IMR-90 (cell line): ENCODE results near the gene HYPK. TPM values are rescaled to one million over a fixed set of nuclear protein-coding genes. Genes with fewer than 3 reads are reported as not detected.

Source experiments
- ATAC-seq: fragments of 200-7000 bp; cut with Tn5 transposase; 2 replicates; pipeline ENCODE4 v1.9.1; 2020; ENCODE audit warnings: low read depth, mild to moderate bottlenecking, moderate library complexity
- BruUV-seq: library from RNA; stranded (reverse); fragments of 400-500 nt; replicated peaks from 2 replicates; lab custom pipeline; 2021; lab: Mats Ljungman, UMichigan
- CTCF ChIA-PET: fragments of 300-600 bp; formaldehyde crosslinking; extraction: SDS; loops from one replicate; lab custom pipeline; 2021; ENCODE audit warnings: antibody characterized with exemption; lab: Yijun Ruan, JAX
- POLR2A ChIA-PET: fragments of 300-600 bp; sonication (Branson Sonifier 250); formaldehyde crosslinking; loops from one replicate; lab custom pipeline; 2022; ENCODE audit warnings: antibody characterized with exemption; ENCODE audit not compliant: unreplicated experiment; lab: Charles Lee
- DNase-seq: peaks from one replicate; pipeline ENCODE4 v3.0.0; 2013
- H2AFZ ChIP-seq: replicated peaks from 2 replicates; pipeline ENCODE3; 2013; ENCODE audit warnings: low read length, mild to moderate bottlenecking; ENCODE audit not compliant: poor library complexity
- H2AK5ac ChIP-seq: 2 replicates; pipeline ENCODE4 v1.6.1; 2013; ENCODE audit warnings: low read depth, low read length, inconsistent platforms
- H2AK9ac ChIP-seq: replicated peaks from 2 replicates; pipeline ENCODE3; 2013; ENCODE audit warnings: mild to moderate bottlenecking, low read depth, low read length, moderate library complexity; ENCODE audit not compliant: poor library complexity
- H2BK120ac ChIP-seq: 2 replicates; pipeline ENCODE4 v1.6.1; 2013; ENCODE audit warnings: low read depth, low read length, inconsistent platforms
- H2BK15ac ChIP-seq: 3 replicates; pipeline ENCODE4 v1.6.1; 2013; ENCODE audit warnings: low read depth, low read length, inconsistent platforms
- H2BK20ac ChIP-seq: 2 replicates; pipeline ENCODE4 v1.6.1; 2013; ENCODE audit warnings: low read depth, mild to moderate bottlenecking, inconsistent platforms, low read length, moderate library complexity
- H2BK5ac ChIP-seq: 2 replicates; pipeline ENCODE4 v1.6.1; 2013; ENCODE audit warnings: mild to moderate bottlenecking, low read depth, low read length, inconsistent platforms; ENCODE audit not compliant: poor library complexity, severe bottlenecking
- H3K14ac ChIP-seq: replicated peaks from 2 replicates; pipeline ENCODE4 v1.6.1; 2013; ENCODE audit warnings: low read depth, low read length, inconsistent platforms
- H3K18ac ChIP-seq: 2 replicates; pipeline ENCODE4 v1.6.1; 2013; ENCODE audit warnings: low read depth, low read length, control low read depth
- H3K23ac ChIP-seq: 2 replicates; pipeline ENCODE4 v1.6.1; 2013; ENCODE audit warnings: low read depth, low read length, inconsistent platforms
- H3K27ac ChIP-seq: 2 replicates; pipeline ENCODE4 v1.5.1; 2013; ENCODE audit warnings: mild to moderate bottlenecking, control low read depth, low read length; ENCODE audit not compliant: insufficient read depth
- H3K27me3 ChIP-seq: 2 replicates; pipeline ENCODE4 v1.6.1; 2013; ENCODE audit warnings: low read length; ENCODE audit not compliant: control insufficient read depth, insufficient read depth
- H3K36me3 ChIP-seq: 2 replicates; pipeline ENCODE4 v1.6.1; 2013; ENCODE audit warnings: low read length, mixed read lengths; ENCODE audit not compliant: control insufficient read depth, insufficient read depth
- H3K4ac ChIP-seq: 2 replicates; pipeline ENCODE4 v1.6.1; 2013; ENCODE audit warnings: low read depth, low read length, inconsistent platforms
- H3K4me1 ChIP-seq: 2 replicates; pipeline ENCODE4 v1.6.1; 2013; ENCODE audit warnings: low read length, mixed read lengths; ENCODE audit not compliant: control insufficient read depth, insufficient read depth
- H3K4me2 ChIP-seq: 2 replicates; pipeline ENCODE4 v1.6.1; 2013; ENCODE audit warnings: low read depth, mild to moderate bottlenecking, control low read depth, low read length, moderate library complexity
- H3K4me3 ChIP-seq: 2 replicates; pipeline ENCODE4 v1.5.1; 2013; ENCODE audit warnings: low read depth, mild to moderate bottlenecking, control low read depth, low read length, moderate library complexity; ENCODE audit not compliant: insufficient read depth
- H3K56ac ChIP-seq: 2 replicates; pipeline ENCODE4 v1.6.1; 2013; ENCODE audit warnings: low read length, inconsistent platforms; ENCODE audit not compliant: insufficient read depth; ENCODE audit errors: extremely low read depth
- H3K79me1 ChIP-seq, 2 experiments: 2 replicates each; pipeline ENCODE4 v1.6.1; 2013; ENCODE audit warnings: low read length in 2 of 2, inconsistent platforms in 1 of 2, low read depth in 1 of 2
- H3K9ac ChIP-seq: 2 replicates; pipeline ENCODE4 v1.6.1; 2013; ENCODE audit warnings: low read depth, low read length, control low read depth
- H3K9me1 ChIP-seq: 2 replicates; pipeline ENCODE4 v1.6.1; 2013; ENCODE audit warnings: low read length, inconsistent platforms; ENCODE audit not compliant: insufficient read depth
- H3K9me3 ChIP-seq: 2 replicates; pipeline ENCODE4 v1.6.1; 2013; ENCODE audit warnings: low read length; ENCODE audit not compliant: control insufficient read depth, insufficient read depth
- H4K20me1 ChIP-seq: 2 replicates; pipeline ENCODE4 v1.6.1; 2013; ENCODE audit warnings: low read length, inconsistent platforms; ENCODE audit not compliant: insufficient read depth
- H4K5ac ChIP-seq: 2 replicates; pipeline ENCODE4 v1.6.1; 2013; ENCODE audit warnings: mild to moderate bottlenecking, low read depth, low read length, control low read depth
- H4K8ac ChIP-seq, 2 experiments: 2 replicates each; pipeline ENCODE4 v1.6.1; 2013; ENCODE audit warnings: low read depth in 2 of 2, low read length in 2 of 2, control low read depth in 1 of 2, inconsistent platforms in 1 of 2
- H4K91ac ChIP-seq: 2 replicates; pipeline ENCODE4 v1.6.1; 2013; ENCODE audit warnings: low read depth, low read length, inconsistent platforms; ENCODE audit not compliant: insufficient read depth
- BHLHE40 ChIP-seq: fragments of 150-350 bp; IDR thresholded peaks from 2 replicates; pipeline ENCODE4 v1.6.1; 2016; ENCODE audit warnings: mild to moderate bottlenecking, low read depth, low read length
- CEBPB ChIP-seq: IDR thresholded peaks from 2 replicates; pipeline ENCODE4 v1.6.1; 2012; ENCODE audit warnings: low read depth, low read length, improper control_type of control experiment
- FOS ChIP-seq: fragments of 150-350 bp; IDR thresholded peaks from 2 replicates; pipeline ENCODE4 v1.6.1; 2016; ENCODE audit warnings: low read depth, low read length
- MAFK ChIP-seq: IDR thresholded peaks from 2 replicates; pipeline ENCODE4 v1.6.1; 2012; ENCODE audit warnings: low read depth, low read length, improper control_type of control experiment
- MAZ ChIP-seq: IDR thresholded peaks from 2 replicates; pipeline ENCODE4 v1.6.1; 2012; ENCODE audit warnings: low read depth, mild to moderate bottlenecking, low read length, improper control_type of control experiment, moderate library complexity, borderline replicate concordance
- MXI1 ChIP-seq: IDR thresholded peaks from 2 replicates; pipeline ENCODE4 v1.6.1; 2012; ENCODE audit warnings: low read depth, mild to moderate bottlenecking, low read length, moderate library complexity, borderline replicate concordance
- NFE2L2 ChIP-seq: fragments of 150-350 bp; IDR thresholded peaks from 2 replicates; pipeline ENCODE4 v1.6.1; 2016; ENCODE audit warnings: low read depth, mild to moderate bottlenecking, low read length
- POLR2A ChIP-seq: IDR thresholded peaks from 2 replicates; pipeline ENCODE4 v1.6.1; 2012; ENCODE audit warnings: mild to moderate bottlenecking, low read depth, low read length
- RAD21 ChIP-seq: IDR thresholded peaks from 2 replicates; pipeline ENCODE4 v1.6.1; 2012; ENCODE audit warnings: low read length, improper control_type of control experiment
- RCOR1 ChIP-seq: IDR thresholded peaks from 2 replicates; pipeline ENCODE4 v1.6.1; 2012; ENCODE audit warnings: mild to moderate bottlenecking, low read length, improper control_type of control experiment; ENCODE audit not compliant: insufficient replicate concordance
- RFX5 ChIP-seq: IDR thresholded peaks from 2 replicates; pipeline ENCODE4 v1.8.0; 2012; ENCODE audit warnings: low read depth, mild to moderate bottlenecking, low read length, moderate library complexity
- SMC3 ChIP-seq: fragments of 150-350 bp; IDR thresholded peaks from 2 replicates; pipeline ENCODE4 v1.6.1; 2016; ENCODE audit warnings: low read depth, mild to moderate bottlenecking, antibody characterized with exemption, low read length, moderate library complexity
- WGBS, 2 experiments: methylation state at CpG; one replicate each; pipeline versions ENCODE4 v1.1.5 to v1.1.7; 2013; ENCODE audit warnings: missing lambda C conversion rate in 2 of 2; ENCODE audit not compliant: insufficient read length in 1 of 2; ENCODE audit errors: extremely low coverage in 2 of 2; 5-methylcytosine and 5-hydroxymethylcytosine counted together
- dilution Hi-C: fragments of 300-500 bp; cut with HindIII; formaldehyde crosslinking; loops from one replicate; pipeline ENCODE4 v1.14.3; 2018; ENCODE audit warnings: low sequenced_read_pairs; ENCODE audit not compliant: unreplicated experiment
- in situ Hi-C: fragments of 300-500 bp; cut with MboI; formaldehyde crosslinking; loops from 3 replicates; pipeline ENCODE4 v1.14.3; 2019; ENCODE audit warnings: low sequenced_read_pairs, inconsistent platforms, mixed read lengths
- intact Hi-C: fragments of 100-400 bp; cut with micrococcal nuclease; formaldehyde crosslinking; loops from 2 replicates; pipeline ENCODE4 v1.10.0; 2022
- polyA plus RNA-seq, 3 experiments: library from polyadenylated mRNA; depleted of rRNA; stranded (reverse); fragments of >200 nt; gene quantifications; 2 replicates each; pipeline ENCODE4 v1.2.3, GENCODE V29; 2012; ENCODE audit warnings: low replicate concordance in 1 of 3
- total RNA-seq: library from RNA; depleted of rRNA; stranded (reverse); fragments of >200 nt; gene quantifications from 2 replicates; pipeline ENCODE4 v1.2.3, GENCODE V29; 2012
- TF ChIP-seq, protein P1 (sequence below): fragments of 150-350 bp; IDR thresholded peaks from 2 replicates; pipeline ENCODE4 v1.6.1; 2016; ENCODE audit warnings: low read depth, mild to moderate bottlenecking, low read length, moderate library complexity, borderline replicate concordance
- TF ChIP-seq, protein P2 (sequence below): fragments of 150-350 bp; IDR thresholded peaks from 2 replicates; pipeline ENCODE4 v1.6.1; 2017; ENCODE audit warnings: mild to moderate bottlenecking, antibody characterized with exemption, low read length, low read depth
- TF ChIP-seq, protein P3 (sequence below): conservative IDR thresholded peaks from 2 replicates; pipeline ENCODE4 v1.5.1; 2012; ENCODE audit warnings: mild to moderate bottlenecking, low read depth, low read length, improper control_type of control experiment

Gene HYPK
- total and polyA plus RNA-seq, 2 of the 4 experiments (the other 2 are of a cell fraction), result 1.4 to 9.1 TPM

DNA sequence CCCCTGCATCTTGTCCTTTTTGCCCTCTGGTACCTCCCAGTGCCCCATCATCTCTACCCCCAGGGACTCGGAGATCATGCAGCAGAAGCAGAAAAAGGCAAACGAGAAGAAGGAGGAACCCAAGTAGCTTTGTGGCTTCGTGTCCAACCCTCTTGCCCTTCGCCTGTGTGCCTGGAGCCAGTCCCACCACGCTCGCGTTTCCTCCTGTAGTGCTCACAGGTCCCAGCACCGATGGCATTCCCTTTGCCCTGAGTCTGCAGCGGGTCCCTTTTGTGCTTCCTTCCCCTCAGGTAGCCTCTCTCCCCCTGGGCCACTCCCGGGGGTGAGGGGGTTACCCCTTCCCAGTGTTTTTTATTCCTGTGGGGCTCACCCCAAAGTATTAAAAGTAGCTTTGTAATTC is 6.8 kb upstream of the HYPK start:
- Histone ChIP-seq H3K9ac (peak overlapping the region; percentile 97), H4K5ac (no peak overlapping the region; the same call in 1 of the 2 replicates), H3K36me3 (peaks cover 40% of the 10 kb centered on the region), H2BK5ac (peak overlapping the region; percentile 82), H3K18ac (no peak overlapping the region), H2BK15ac (no peak overlapping the region; the same call in 2 of the 3 replicates), H4K20me1 (peaks cover 47% of the 10 kb centered on the region), H2AFZ (no peak overlapping the region), H2AK9ac (peak overlapping the region; percentile 100), H2BK120ac (no peak overlapping the region), H4K91ac (peak overlapping the region; percentile 98), H3K27me3 (no peaks in the 10 kb centered on the region), H3K9me1 (peaks cover 33% of the 10 kb centered on the region), H3K4me1 (peaks cover 21% of the 10 kb centered on the region), H3K4me2 (peak overlapping the region; percentile 82), H2AK5ac (peak overlapping the region; percentile 97), H3K4ac (peak overlapping the region; percentile 99), H3K14ac (peak overlapping the region; percentile 99; the same call in 1 of the 2 replicates), H3K9me3 (no peaks in the 10 kb centered on the region), H4K8ac (peak overlapping the region; percentile 86 to 98; a peak in 2 of 4 replicates), H3K4me3 (peak overlapping the region; percentile 71), H3K27ac (peak overlapping the region; percentile 95), H3K79me1 (peaks cover 31 to 59% of the 10 kb centered on the region in 2 experiments), H2BK20ac (no peak overlapping the region), H3K56ac (no peak overlapping the region; the same call in 1 of the 2 replicates), H3K23ac (peak overlapping the region; percentile 97)
- intact Hi-C loops (no loop called here), dilution Hi-C loops (no loop called here), in situ Hi-C loops (no loop called here)
- no TSS peak for BruUV-seq
- ATAC-seq (no peak), DNase-seq (no peak)
- WGBS, 2 experiments, result 90% methylated on average over 5 of the region's 10 CpGs; no CpG with 5 or more reads in 1 of the 2 experiments
- TF ChIP-seq FOS, result no peak
- no peak for TF ChIP-seq CEBPB
- no peak for TF ChIP-seq MAZ
- no peak for TF ChIP-seq SMC3
- no peak for TF ChIP-seq BHLHE40
- TF ChIP-seq, protein P1, sequence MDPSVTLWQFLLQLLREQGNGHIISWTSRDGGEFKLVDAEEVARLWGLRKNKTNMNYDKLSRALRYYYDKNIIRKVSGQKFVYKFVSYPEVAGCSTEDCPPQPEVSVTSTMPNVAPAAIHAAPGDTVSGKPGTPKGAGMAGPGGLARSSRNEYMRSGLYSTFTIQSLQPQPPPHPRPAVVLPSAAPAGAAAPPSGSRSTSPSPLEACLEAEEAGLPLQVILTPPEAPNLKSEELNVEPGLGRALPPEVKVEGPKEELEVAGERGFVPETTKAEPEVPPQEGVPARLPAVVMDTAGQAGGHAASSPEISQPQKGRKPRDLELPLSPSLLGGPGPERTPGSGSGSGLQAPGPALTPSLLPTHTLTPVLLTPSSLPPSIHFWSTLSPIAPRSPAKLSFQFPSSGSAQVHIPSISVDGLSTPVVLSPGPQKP, result no peak
- TF ChIP-seq POLR2A, result no peak; the same call in 1 of the 2 replicates
- TF ChIP-seq, protein P2, sequence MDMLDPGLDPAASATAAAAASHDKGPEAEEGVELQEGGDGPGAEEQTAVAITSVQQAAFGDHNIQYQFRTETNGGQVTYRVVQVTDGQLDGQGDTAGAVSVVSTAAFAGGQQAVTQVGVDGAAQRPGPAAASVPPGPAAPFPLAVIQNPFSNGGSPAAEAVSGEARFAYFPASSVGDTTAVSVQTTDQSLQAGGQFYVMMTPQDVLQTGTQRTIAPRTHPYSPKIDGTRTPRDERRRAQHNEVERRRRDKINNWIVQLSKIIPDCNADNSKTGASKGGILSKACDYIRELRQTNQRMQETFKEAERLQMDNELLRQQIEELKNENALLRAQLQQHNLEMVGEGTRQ, result no peak
- TF ChIP-seq MAFK, result no peak
- no peak for TF ChIP-seq NFE2L2
- TF ChIP-seq MXI1, result no peak
- TF ChIP-seq RAD21, result no peak
- no peak for TF ChIP-seq RFX5
- TF ChIP-seq RCOR1, result no peak
- TF ChIP-seq, protein P3, sequence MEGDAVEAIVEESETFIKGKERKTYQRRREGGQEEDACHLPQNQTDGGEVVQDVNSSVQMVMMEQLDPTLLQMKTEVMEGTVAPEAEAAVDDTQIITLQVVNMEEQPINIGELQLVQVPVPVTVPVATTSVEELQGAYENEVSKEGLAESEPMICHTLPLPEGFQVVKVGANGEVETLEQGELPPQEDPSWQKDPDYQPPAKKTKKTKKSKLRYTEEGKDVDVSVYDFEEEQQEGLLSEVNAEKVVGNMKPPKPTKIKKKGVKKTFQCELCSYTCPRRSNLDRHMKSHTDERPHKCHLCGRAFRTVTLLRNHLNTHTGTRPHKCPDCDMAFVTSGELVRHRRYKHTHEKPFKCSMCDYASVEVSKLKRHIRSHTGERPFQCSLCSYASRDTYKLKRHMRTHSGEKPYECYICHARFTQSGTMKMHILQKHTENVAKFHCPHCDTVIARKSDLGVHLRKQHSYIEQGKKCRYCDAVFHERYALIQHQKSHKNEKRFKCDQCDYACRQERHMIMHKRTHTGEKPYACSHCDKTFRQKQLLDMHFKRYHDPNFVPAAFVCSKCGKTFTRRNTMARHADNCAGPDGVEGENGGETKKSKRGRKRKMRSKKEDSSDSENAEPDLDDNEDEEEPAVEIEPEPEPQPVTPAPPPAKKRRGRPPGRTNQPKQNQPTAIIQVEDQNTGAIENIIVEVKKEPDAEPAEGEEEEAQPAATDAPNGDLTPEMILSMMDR, result no peak
- ChIA-PET POLR2A (interaction anchor here (0.5 kb wide), 2 partner anchors 17 to 49 kb away, joined by 7 to 10 read pairs; partner anchors contain the start of gene ELL3), CTCF (no interaction called here)
